HepG2 (cell line): ENCODE results near the gene ENPP1. TPM values are rescaled to one million over a fixed set of nuclear protein-coding genes. Genes with fewer than 3 reads are reported as not detected.

ENCODE experiments used
- microRNA-seq: library from miRNA; unstranded; fragments of <30 nt; microRNA quantifications from one replicate; pipeline ENCODE4, GENCODE V29; 2020
- polyA plus RNA-seq, 8 experiments: library from polyadenylated mRNA; depleted of rRNA in 3 of 8; stranded (reverse) in 7 of 8; unstranded in 1 of 8; fragments of >200 nt; fragmentation: Illumina TruSeq in 4 of 8; extraction: Trizol in 4 of 8; gene quantifications; 2 replicates each; pipeline versions ENCODE4 v1.2.1 to v1.2.3, GENCODE V29; 2011 to 2016; ENCODE audit warnings: low read depth in 4 of 8, missing spikeins in 1 of 8, mixed read lengths in 1 of 8; ENCODE audit not compliant: insufficient read depth in 1 of 8
- small RNA-seq, 3 experiments: library from RNA; depleted of rRNA; stranded (forward); fragments of <200 nt; gene quantifications; one replicate each; pipeline ENCODE3, GENCODE V24; 2012; ENCODE audit warnings: low read depth in 2 of 3, low replicate concordance in 1 of 3; ENCODE audit not compliant: insufficient read length in 3 of 3, insufficient read depth in 2 of 3
- total RNA-seq, 5 experiments: library from RNA; depleted of rRNA; stranded (reverse); fragments of >200 nt; fragmentation: Illumina TruSeq; extraction: Trizol; gene quantifications; 2 replicates each; pipeline ENCODE4 v1.2.3, GENCODE V29; 2016; ENCODE audit warnings: low read depth in 1 of 5

The ENPP1 gene
- total and polyA plus RNA-seq, 2 of the 13 experiments (the other 11 are each of a cell fraction or from before 2014, with no cell fraction given) = 56.5 to 160 TPM

Small RNAs within 50 kb of the gene (microRNA-seq; reads per million reads assigned to microRNA genes)
- gene MIR548H5 = not detected

Small RNAs within 50 kb of the gene (small RNA-seq; reads per million reads assigned to genes)
- gene MIR548H5 (0 reads per million in 3 experiments), gene SELENOKP2 (0 reads per million in 3 experiments)

Other genes with a start within 250 kb of the ENPP1 start
- gene ARG1, start 234.8 kb upstream of the ENPP1 start, total RNA-seq (2016; rRNA removed; fragmentation: Illumina TruSeq; extraction: Trizol) = 2.2 and 3.5 TPM in 2 replicates
- 11.2 TPM in 2 replicates for gene ARG1, start 234.8 kb upstream of the ENPP1 start, polyA plus RNA-seq (2011; rRNA removed)
- 30.0 and 34.9 TPM in 2 replicates for gene MED23, start 179.8 kb upstream of the ENPP1 start, total RNA-seq (2016; rRNA removed; fragmentation: Illumina TruSeq; extraction: Trizol)
- gene MED23, start 179.8 kb upstream of the ENPP1 start, polyA plus RNA-seq (2011; rRNA removed) = 40.9 and 50.5 TPM in 2 replicates
- gene ENPP3, start 170.7 kb upstream of the ENPP1 start, total RNA-seq (2016; rRNA removed; fragmentation: Illumina TruSeq; extraction: Trizol) = 23.9 and 40.0 TPM in 2 replicates
- gene ENPP3, start 170.7 kb upstream of the ENPP1 start, polyA plus RNA-seq (2011; rRNA removed) = 59.1 and 75.4 TPM in 2 replicates
- gene OR2A4, start 106.6 kb upstream of the ENPP1 start, total RNA-seq (2016; rRNA removed; fragmentation: Illumina TruSeq; extraction: Trizol) = not detected in 2 replicates
- gene OR2A4, start 106.6 kb upstream of the ENPP1 start, polyA plus RNA-seq (2011; rRNA removed) = 0.04 TPM in 1 of 2 replicates, not detected in the other
- gene CTAGE9, start 97.0 kb upstream of the ENPP1 start, total RNA-seq (2016; rRNA removed; fragmentation: Illumina TruSeq; extraction: Trizol) = not detected in 2 replicates
- gene CTAGE9, start 97.0 kb upstream of the ENPP1 start, polyA plus RNA-seq (2011; rRNA removed) = not detected in 2 replicates
- gene CCN2, start 143.4 kb downstream of the ENPP1 start, total RNA-seq (2016; rRNA removed; fragmentation: Illumina TruSeq; extraction: Trizol) = 29.6 and 34.7 TPM in 2 replicates
- 316 and 375 TPM in 2 replicates for gene CCN2, start 143.4 kb downstream of the ENPP1 start, polyA plus RNA-seq (2011; rRNA removed)